Neural cell (in vitro differentiated cells): ENCODE measurements around the gene PAH. TPM values are rescaled to one million over a fixed set of nuclear protein-coding genes. Genes with fewer than 3 reads are reported as not detected.

Experiments
- H2AFZ ChIP-seq: fragments of 200-600, 300-800 bp; sonication (generic), shearing (Covaris generic); 2 replicates; pipeline ENCODE4 v1.6.0; 2014; ENCODE audit warnings: low read depth, mild to moderate bottlenecking, antibody characterized with exemption, low read length, moderate library complexity
- H3F3A ChIP-seq: fragments of 200-600 bp; shearing (Covaris generic); 2 replicates; pipeline ENCODE4 v1.6.1; 2016; ENCODE audit warnings: mild to moderate bottlenecking, moderate library complexity, mixed read lengths, antibody characterized with exemption, low read length; ENCODE audit not compliant: insufficient read depth, poor library complexity, severe bottlenecking
- H3K27ac ChIP-seq: fragments of 200-600, 300-800 bp; sonication (generic), shearing (Covaris generic); 2 replicates; pipeline ENCODE4 v1.5.1; 2014; ENCODE audit warnings: mild to moderate bottlenecking, low read length, moderate library complexity
- H3K27me3 ChIP-seq: fragments of 300-800, 200-600 bp; sonication (generic), shearing (Covaris generic); 2 replicates; pipeline ENCODE4 v1.6.0; 2014; ENCODE audit warnings: mild to moderate bottlenecking, low read depth, low read length, moderate library complexity; ENCODE audit not compliant: insufficient read depth
- H3K36me3 ChIP-seq: fragments of 300-800, 200-600 bp; sonication (generic), shearing (Covaris generic); 2 replicates; pipeline ENCODE4 v1.5.1; 2014; ENCODE audit warnings: mild to moderate bottlenecking, antibody characterized with exemption, low read length, moderate library complexity; ENCODE audit not compliant: insufficient read depth
- H3K4me2 ChIP-seq: fragments of 300-800, 200-600 bp; sonication (generic), shearing (Covaris generic); 2 replicates; pipeline ENCODE4 v1.6.0; 2014; ENCODE audit warnings: mild to moderate bottlenecking, low read length
- H3K4me3 ChIP-seq: fragments of 300-800, 200-600 bp; sonication (generic), shearing (Covaris generic); 2 replicates; pipeline ENCODE4 v1.5.1; 2014; ENCODE audit warnings: mild to moderate bottlenecking, low read length, moderate library complexity
- H3K79me2 ChIP-seq: fragments of 200-600 bp; shearing (Covaris generic); replicated peaks from 2 replicates; pipeline ENCODE4 v1.6.0; 2014; ENCODE audit warnings: mild to moderate bottlenecking, low read length, moderate library complexity; ENCODE audit not compliant: insufficient read depth
- H3K9ac ChIP-seq: fragments of 300-800, 200-600 bp; sonication (generic), shearing (Covaris generic); 2 replicates; pipeline ENCODE4 v1.6.1; 2016; ENCODE audit warnings: mild to moderate bottlenecking, low read length, mixed read lengths
- H3K9me2 ChIP-seq: fragments of 200-600 bp; shearing (Covaris generic); 2 replicates; pipeline ENCODE4 v1.6.1; 2016; ENCODE audit warnings: mild to moderate bottlenecking, low read length, mixed read lengths; ENCODE audit not compliant: insufficient read depth
- H3K9me3 ChIP-seq: fragments of 200-600, 300-800 bp; sonication (generic), shearing (Covaris generic); 2 replicates; pipeline ENCODE4 v1.6.1; 2016; ENCODE audit warnings: mild to moderate bottlenecking, mixed run types, low read length, moderate library complexity, mixed read lengths
- H4K20me1 ChIP-seq: fragments of 200-600 bp; shearing (Covaris generic); 2 replicates; pipeline ENCODE4 v1.6.1; 2016; ENCODE audit warnings: mild to moderate bottlenecking, mixed run types; ENCODE audit not compliant: insufficient read depth
- EP300 ChIP-seq: fragments of 450-650 bp; conservative IDR thresholded peaks from 2 replicates; pipeline ENCODE4 v1.6.1; 2014; ENCODE audit warnings: antibody characterized with exemption, mild to moderate bottlenecking, moderate library complexity; ENCODE audit not compliant: poor library complexity, severe bottlenecking
- EZH2 ChIP-seq: fragments of 200-600, 300-800 bp; shearing (Covaris generic), sonication (generic); IDR thresholded peaks from 2 replicates; pipeline ENCODE4 v1.6.1; 2014; ENCODE audit warnings: antibody characterized with exemption, low read length, borderline replicate concordance, mild to moderate bottlenecking; ENCODE audit not compliant: insufficient read depth, poor library complexity, severe bottlenecking
- MXI1 ChIP-seq: fragments of 450-650 bp; conservative IDR thresholded peaks from 2 replicates; pipeline ENCODE4 v1.6.1; 2014; ENCODE audit warnings: antibody characterized with exemption, mild to moderate bottlenecking; ENCODE audit not compliant: poor library complexity, severe bottlenecking
- POLR2AphosphoS5 ChIP-seq: IDR thresholded peaks from 2 replicates; pipeline ENCODE4 v1.6.1; 2012
- RAD21 ChIP-seq: fragments of 450-650 bp; conservative IDR thresholded peaks from 2 replicates; pipeline ENCODE4 v1.6.1; 2014; ENCODE audit warnings: antibody characterized with exemption, mild to moderate bottlenecking, moderate library complexity
- SMC3 ChIP-seq: fragments of 450-650 bp; conservative IDR thresholded peaks from 2 replicates; pipeline ENCODE4 v1.6.1; 2014; ENCODE audit warnings: antibody characterized with exemption, mild to moderate bottlenecking, moderate library complexity; ENCODE audit not compliant: poor library complexity
- TAF1 ChIP-seq: IDR thresholded peaks from 2 replicates; pipeline ENCODE4 v1.6.1; 2012; ENCODE audit warnings: low read depth
- polyA plus RNA-seq: library from polyadenylated mRNA; depleted of rRNA; stranded (reverse); fragments of >200 nt; gene quantifications from 2 replicates; pipeline ENCODE4 v1.2.3, GENCODE V29; 2014
- TF ChIP-seq, protein P1 (sequence below): fragments of 450-650 bp; IDR thresholded peaks from 2 replicates; pipeline ENCODE4 v1.5.1; 2014; ENCODE audit warnings: antibody characterized with exemption, mild to moderate bottlenecking, moderate library complexity; ENCODE audit not compliant: poor library complexity, severe bottlenecking
- TF ChIP-seq, protein P2 (sequence below): IDR thresholded peaks from 2 replicates; pipeline ENCODE4 v1.6.1; 2012; ENCODE audit warnings: borderline replicate concordance

The PAH gene
- polyA plus RNA-seq, 1 donor from 2014 or later: not detected

DNA sequence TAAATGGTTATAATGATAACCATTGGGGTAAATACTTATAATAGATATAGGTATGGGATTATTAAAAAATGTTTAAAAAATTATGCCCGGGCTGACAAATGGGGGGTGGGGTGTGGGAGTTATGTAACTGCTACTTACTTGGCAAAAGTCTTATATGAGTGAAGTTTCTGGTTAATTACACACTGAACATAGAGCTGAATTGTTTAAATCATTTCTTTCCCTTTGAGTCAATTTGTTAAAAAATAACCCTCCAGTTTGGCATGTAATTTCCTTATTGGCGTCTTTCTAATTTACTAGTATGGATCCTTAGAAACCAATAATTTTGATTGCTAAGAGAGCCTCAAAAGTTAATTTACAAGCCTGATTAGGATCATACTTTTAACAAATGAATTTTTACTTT, 16.7 kb downstream of the PAH start:
- H3K79me2 ChIP-seq: no peaks in the 10 kb centered on the region
- no peak overlapping the region for H3K4me3 ChIP-seq
- H3K9me3 ChIP-seq: no peaks in the 10 kb centered on the region
- no peak overlapping the region for H3K9ac ChIP-seq
- H3K36me3 ChIP-seq: no peaks in the 10 kb centered on the region
- no peak overlapping the region for H3K27ac ChIP-seq
- H3K4me2 ChIP-seq: no peak overlapping the region
- no peaks in the 10 kb centered on the region for H3K9me2 ChIP-seq
- H3F3A ChIP-seq: no peaks in the 10 kb centered on the region
- H4K20me1 ChIP-seq: no peaks in the 10 kb centered on the region
- H3K27me3 ChIP-seq: no peaks in the 10 kb centered on the region
- TF ChIP-seq EZH2 (no peak), TAF1 (no peak), RAD21 (no peak), EP300 (no peak), POLR2AphosphoS5 (no peak), SMC3 (no peak), MXI1 (no peak)
- TF ChIP-seq, protein P1, sequence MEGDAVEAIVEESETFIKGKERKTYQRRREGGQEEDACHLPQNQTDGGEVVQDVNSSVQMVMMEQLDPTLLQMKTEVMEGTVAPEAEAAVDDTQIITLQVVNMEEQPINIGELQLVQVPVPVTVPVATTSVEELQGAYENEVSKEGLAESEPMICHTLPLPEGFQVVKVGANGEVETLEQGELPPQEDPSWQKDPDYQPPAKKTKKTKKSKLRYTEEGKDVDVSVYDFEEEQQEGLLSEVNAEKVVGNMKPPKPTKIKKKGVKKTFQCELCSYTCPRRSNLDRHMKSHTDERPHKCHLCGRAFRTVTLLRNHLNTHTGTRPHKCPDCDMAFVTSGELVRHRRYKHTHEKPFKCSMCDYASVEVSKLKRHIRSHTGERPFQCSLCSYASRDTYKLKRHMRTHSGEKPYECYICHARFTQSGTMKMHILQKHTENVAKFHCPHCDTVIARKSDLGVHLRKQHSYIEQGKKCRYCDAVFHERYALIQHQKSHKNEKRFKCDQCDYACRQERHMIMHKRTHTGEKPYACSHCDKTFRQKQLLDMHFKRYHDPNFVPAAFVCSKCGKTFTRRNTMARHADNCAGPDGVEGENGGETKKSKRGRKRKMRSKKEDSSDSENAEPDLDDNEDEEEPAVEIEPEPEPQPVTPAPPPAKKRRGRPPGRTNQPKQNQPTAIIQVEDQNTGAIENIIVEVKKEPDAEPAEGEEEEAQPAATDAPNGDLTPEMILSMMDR: no peak
- TF ChIP-seq, protein P2, sequence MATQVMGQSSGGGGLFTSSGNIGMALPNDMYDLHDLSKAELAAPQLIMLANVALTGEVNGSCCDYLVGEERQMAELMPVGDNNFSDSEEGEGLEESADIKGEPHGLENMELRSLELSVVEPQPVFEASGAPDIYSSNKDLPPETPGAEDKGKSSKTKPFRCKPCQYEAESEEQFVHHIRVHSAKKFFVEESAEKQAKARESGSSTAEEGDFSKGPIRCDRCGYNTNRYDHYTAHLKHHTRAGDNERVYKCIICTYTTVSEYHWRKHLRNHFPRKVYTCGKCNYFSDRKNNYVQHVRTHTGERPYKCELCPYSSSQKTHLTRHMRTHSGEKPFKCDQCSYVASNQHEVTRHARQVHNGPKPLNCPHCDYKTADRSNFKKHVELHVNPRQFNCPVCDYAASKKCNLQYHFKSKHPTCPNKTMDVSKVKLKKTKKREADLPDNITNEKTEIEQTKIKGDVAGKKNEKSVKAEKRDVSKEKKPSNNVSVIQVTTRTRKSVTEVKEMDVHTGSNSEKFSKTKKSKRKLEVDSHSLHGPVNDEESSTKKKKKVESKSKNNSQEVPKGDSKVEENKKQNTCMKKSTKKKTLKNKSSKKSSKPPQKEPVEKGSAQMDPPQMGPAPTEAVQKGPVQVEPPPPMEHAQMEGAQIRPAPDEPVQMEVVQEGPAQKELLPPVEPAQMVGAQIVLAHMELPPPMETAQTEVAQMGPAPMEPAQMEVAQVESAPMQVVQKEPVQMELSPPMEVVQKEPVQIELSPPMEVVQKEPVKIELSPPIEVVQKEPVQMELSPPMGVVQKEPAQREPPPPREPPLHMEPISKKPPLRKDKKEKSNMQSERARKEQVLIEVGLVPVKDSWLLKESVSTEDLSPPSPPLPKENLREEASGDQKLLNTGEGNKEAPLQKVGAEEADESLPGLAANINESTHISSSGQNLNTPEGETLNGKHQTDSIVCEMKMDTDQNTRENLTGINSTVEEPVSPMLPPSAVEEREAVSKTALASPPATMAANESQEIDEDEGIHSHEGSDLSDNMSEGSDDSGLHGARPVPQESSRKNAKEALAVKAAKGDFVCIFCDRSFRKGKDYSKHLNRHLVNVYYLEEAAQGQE: no peak
- H2AFZ ChIP-seq: no peak overlapping the region

DNA sequence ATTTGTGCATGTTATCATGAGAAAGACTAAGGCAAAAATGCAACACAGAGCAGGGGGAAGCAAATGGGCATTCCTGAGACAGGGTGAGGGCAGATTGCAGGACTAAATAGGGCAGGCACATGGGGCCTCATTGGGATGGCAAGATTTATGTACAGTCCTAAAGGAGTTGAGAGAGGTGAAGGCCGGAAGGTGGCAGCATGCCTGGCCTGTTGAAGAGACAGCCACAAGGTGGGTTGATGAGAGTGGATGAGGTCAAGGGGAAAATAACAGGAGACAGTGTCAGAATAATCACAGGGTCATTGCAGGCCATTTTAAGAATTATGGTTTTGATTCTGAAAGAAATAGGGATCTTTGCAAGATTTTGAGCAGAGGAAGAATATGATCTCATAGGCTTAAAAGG, 21.0 kb downstream of the PAH start:
- Histone ChIP-seq H3F3A (no peaks in the 10 kb centered on the region), H3K9ac (no peak overlapping the region)

More for the DNA sequence above, 21.0 kb downstream of the PAH start:
- Histone ChIP-seq H3K36me3 (no peaks in the 10 kb centered on the region), H3K27me3 (no peaks in the 10 kb centered on the region), H3K4me3 (no peak overlapping the region), H3K9me3 (no peaks in the 10 kb centered on the region), H3K27ac (no peak overlapping the region), H3K9me2 (no peaks in the 10 kb centered on the region), H3K4me2 (no peak overlapping the region), H3K79me2 (no peaks in the 10 kb centered on the region), H4K20me1 (no peaks in the 10 kb centered on the region), H2AFZ (no peak overlapping the region)
- TF ChIP-seq TAF1: no peak
- TF ChIP-seq, protein P2: no peak
- TF ChIP-seq, protein P1: no peak
- no peak for TF ChIP-seq EZH2
- no peak for TF ChIP-seq SMC3
- no peak for TF ChIP-seq RAD21
- TF ChIP-seq POLR2AphosphoS5: no peak
- no peak for TF ChIP-seq EP300
- TF ChIP-seq MXI1: no peak
